HG02970 (cell line): Measurements from ENCODE around the gene LNX2.
A peak's percentile ranks its signal among the peaks of the same experiment; 100 is the strongest.
"Not testable (repeated sequence)": the region's sequence is repeated elsewhere in the genome, so short reads cannot be mapped to it uniquely, and the experiment has no call there.

Source experiments
- ATAC-seq: cut with Tn5 transposase; IDR thresholded peaks from one replicate; pipeline ENCODE4 v1.9.1; 2021; ENCODE audit warnings: mild to moderate bottlenecking, moderate library complexity, moderate number of reproducible peaks; ENCODE audit not compliant: unreplicated experiment, low FRiP score

Gene LNX2

DNA sequence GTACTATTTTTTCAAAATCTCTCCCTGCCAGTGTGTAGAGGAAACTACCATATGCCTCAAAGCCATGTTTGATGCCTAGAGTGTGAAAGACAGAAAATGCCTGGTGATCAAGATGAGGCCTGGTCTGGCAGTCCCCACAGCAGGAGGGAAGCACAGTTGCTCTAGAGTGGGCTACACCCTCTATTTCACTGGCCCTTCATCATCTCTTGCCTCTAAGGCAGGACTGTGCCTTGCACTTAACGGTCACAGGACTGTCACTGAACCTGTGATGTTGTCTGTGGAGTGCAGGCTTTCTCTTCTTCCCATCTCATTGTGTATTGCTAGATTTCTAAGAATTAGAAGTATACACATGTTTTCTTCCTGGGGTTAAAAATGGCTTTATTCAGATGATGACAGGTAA lies 17.7 kb upstream of the LNX2 start:
- no peak for ATAC-seq

DNA sequence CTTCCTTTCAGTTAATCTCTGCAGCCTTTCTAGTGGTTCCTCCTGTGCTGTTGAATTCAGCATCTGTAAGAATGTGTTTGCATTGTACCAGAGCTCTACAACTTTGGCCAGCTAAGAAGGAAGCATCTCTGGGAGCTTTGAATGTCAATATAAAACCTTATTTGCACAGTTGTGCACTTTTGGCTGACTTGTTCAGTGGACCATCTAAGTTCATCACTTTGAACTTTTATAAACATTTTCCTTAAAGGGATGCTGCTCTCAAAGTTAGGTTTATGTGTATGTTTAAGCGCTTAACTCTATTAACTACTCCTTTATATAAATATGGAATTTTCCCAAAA lies 16.9 kb upstream of the LNX2 start:
- no peak for ATAC-seq

DNA sequence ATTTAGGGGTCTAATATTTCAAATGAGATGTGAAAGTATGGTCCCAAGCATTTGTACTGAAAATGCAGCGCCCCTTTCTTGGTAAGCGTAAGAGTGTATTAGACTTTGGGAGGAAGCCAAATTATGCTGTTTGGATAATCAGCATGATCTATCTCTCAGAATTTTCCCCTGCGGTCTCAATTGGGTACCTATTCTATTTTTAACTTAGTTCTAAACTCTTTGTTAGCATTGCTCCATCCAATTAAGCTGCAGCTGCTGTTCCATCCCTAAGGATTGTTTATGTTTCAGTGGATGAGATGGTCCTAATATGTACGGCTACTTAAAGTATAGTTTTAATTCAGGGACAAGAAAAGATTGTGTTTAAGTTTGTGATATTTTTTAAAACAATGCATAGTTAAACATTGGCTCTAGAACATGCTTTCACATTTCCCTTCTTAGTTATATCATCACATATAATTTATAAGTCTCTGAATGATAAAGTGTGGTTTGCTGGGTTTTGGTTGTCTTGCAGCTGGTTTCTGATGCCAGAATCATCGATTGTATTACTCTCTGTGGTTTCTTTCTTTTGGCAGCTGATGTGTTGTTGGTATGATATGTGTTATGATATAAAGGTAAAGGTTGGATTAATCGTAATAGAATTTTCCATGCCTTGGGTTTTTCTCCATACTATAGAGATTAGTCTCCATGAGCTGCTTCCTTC lies 16.4 kb upstream of the LNX2 start:
- ATAC-seq, result no peak

DNA sequence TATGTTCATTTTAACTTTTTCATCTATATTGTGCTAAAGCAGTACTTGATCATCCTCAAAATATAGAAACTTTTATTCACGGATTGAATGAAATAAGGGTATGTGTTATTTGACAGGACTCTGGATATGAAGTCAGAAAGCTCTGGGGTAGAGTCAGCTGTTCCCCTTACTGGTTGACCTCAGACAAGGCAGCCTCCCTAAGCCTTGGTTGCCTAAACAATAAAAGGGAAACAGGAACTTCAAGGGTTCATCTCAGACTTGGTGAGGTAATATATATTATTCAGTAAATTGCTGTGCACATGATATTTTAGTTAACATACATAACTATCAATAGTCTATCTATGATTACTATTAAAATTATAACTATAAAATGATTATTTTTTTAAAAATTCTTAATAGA lies 14.9 kb upstream of the LNX2 start:
- no peak for ATAC-seq

DNA sequence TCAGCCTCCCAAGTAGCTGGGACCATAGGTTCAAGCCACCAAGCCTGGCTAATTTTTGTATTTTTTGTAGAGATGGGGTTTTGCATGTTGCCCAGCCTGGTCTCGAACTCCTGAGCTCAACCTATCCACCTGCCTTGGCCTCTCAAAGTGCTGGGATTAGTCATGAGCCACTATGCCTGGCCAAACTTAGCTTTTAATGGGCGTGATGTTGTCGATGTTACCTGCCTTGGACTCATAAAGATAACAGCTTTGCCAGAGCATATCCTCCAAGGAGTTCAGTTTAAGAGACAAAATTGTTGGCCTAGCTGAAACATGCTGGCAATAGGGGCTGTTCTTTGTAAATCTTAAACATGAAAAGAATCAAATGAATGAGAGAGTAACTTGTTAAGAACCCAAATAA lies 14.5 kb upstream of the LNX2 start:
- ATAC-seq, result no peak

DNA sequence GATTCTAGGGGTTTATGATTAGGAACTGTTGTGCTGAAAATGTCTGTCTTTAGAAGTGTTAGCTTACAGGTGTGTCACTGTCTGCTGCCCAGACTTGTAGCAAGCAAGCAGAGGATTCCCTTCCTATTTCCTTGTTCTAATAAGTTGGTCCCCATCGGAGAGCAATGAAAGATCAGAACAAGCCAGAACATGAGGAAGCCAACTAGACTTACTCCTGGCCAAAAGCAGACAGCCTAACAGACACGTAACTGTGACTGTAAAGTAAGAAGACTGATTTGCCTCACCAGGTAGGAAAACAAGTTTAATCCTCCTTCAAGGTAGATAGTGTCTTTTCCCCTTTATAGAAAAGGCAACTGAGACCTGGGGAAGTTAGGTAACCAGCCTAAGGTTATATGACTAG lies 13.9 kb upstream of the LNX2 start:
- ATAC-seq, result no peak

DNA sequence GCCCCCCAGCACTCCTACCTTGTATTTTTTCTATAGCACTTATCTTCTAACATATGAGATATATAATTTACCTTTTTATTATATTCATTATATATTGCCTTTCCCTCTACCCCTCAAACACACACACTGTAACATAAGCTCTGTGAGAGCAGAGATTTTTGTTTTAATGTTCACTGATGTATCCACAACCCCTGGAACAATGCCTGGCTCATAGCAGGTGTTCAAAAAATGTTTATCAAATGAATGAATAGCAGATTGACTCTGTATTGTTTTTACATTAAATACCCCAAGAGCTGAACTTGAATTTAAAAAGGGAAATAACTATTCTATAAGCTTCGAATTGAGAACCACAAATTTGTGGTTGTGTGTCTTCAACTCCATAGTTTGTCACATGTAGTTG lies 12.3 kb upstream of the LNX2 start:
- no peak for ATAC-seq

DNA sequence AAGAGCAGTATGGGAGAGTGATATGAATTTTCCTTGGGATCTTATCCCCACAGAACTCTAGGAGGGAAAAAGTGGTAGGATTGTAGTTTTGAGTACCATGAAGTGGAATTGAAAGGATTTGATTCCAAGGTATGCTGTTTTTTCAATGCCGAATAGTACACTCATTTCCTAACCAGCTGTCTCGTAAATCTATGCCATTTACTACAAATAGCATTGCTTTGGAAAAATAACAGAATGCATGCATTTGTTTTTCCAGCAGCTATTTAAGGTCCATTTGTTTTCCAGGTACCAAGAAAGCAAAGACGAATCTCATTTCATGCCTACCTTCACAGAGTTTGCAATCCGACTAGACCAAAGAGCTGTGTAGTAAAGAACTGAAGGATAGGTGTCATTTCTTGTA lies 11.9 kb upstream of the LNX2 start:
- ATAC-seq, result no peak

DNA sequence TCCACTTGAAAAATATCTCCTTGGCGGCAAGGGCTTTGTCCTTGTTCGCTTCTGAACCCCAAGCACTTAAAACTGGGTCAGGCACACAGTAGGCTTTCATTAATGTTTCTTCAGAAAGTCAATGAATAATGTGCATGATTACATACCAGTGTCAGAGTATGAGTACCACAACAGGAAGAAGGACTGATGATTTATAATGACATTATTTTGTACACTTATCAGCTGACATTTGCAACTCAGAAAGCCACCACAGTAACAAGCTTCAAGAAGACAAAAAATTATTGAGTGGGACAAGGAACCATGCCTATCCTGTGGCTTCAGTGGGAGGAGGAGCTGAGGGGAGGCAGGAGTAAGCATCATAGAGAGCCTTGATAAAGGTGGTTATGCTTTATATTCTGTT lies 11.3 kb upstream of the LNX2 start:
- no peak for ATAC-seq

DNA sequence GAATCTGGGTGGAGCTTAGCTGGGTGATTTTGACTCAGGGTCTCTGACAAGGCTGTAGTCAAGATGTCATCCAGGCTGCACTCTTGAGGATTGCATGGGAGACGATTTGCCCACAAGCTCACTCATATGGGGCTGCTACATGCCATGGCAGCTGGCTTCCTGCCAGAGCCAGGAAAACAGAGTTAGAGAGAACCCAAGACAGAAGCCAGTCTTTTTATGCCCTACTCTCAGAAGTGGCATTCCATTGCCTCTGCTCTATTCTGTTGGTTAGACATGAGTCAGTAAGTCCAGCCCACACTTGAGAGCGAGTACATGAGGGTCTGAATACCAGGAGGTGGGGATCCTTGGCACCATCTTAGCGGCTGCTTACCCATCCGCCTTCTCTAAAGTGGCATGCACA lies 10.8 kb upstream of the LNX2 start:
- no peak for ATAC-seq

DNA sequence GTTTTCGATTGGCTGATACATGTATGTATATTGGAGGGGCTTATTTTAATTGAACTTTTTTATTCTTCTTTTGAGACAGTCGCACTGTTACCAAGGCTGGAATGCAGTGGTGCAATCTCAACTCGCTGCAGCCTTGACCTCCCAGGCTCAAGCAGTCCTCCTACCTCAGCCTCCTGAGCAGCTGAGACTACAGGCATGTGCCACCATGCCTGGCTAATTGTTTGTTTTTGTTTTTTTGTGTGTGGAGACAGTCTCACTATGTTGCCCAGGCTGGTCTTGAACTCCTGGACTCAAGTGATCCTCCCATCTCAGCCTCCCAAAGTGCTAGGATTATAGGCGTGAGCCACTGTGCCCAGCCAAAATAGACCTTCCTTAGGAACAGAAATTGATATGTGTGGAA lies 8.4 kb upstream of the LNX2 start:
- not testable (repeated sequence) for ATAC-seq

DNA sequence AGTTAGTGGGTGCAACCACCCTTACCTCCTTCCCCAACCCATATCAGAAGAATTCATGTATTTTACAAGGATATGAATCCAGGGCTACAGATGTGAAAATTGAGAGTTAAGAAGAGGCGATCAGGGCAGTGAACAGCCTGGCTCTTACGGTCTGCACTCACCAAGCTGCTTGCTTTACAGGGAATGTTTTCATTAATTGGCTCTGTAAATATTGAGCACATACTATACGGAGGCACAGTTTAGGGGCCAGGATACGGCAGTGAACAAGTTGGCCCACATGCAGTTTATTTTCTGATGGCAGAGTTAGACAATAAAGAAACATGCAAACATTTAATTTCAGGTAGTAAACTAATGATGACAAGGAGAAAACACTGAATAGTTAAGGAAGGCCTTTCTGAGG lies 7.8 kb upstream of the LNX2 start:
- ATAC-seq, result no peak

DNA sequence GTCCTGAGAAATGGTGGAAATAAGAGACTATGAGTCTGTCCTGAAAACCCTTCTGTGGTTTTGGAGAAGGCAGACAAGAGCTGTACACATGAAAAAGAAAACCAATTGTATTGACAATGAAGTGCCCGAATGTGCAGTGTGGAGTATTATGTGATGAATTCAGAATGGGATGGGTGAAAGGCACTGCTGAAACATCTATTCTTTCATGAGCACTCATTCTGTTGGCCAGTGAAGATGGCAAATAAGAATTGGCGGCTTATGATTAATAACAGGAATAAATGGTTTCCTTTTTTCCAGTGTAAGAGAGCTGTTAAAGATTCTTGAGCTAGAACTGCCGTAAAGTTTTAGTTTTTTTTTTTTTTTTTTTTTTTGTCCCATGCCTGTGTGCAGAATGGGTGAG lies 7.1 kb upstream of the LNX2 start:
- no peak for ATAC-seq

DNA sequence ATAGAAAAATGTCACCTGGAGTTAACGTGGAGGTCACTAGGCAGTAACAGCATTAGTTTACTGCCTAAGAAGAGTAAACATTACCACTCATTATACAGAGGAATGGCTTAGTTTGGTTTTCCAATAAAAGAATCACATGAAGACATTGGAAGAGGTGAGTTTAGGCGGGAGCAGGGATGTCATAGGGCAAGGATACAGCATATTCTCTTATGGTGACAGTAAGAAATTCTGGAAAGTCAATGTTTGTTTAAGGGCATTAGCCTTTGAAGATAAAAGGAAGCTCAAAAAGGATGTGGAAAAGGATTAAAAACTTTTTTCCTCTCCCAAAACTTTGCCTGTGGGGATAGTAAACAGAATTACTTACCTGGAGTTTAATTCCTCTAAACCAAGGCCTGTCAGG lies 5.5 kb upstream of the LNX2 start:
- no peak for ATAC-seq

DNA sequence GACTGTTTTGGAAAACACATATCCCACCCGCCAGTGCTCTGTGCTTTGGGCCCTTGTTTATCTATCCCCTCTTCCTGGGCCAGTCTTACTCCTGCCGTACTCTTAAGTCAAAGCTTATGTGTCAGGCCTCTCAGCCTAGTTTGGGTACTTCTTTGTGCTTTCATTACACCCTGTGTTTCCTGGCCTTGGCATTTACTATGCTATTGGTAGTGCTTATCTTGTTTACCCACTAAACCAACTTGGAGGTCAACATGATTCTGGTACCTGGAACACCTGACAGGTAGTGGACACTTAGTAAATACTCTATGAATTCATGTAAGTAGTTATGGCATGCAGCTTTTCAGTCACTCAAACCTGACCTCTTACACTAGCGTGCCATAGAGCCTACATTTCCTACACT lies 3.7 kb upstream of the LNX2 start:
- no peak for ATAC-seq

DNA sequence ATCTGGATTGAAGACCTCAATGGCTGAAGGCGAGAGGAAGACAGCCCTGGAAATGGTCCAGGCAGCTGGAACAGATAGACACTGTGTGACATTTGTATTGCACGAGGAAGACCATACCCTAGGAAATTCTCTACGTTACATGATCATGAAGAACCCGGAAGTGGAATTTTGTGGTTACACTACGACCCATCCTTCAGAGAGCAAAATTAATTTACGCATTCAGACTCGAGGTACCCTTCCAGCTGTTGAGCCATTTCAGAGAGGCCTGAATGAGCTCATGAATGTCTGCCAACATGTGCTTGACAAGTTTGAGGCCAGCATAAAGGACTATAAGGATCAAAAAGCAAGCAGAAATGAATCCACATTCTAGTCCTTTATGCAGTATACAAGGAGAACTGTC lies 2.6 kb upstream of the LNX2 start:
- ATAC-seq, result no peak

DNA sequence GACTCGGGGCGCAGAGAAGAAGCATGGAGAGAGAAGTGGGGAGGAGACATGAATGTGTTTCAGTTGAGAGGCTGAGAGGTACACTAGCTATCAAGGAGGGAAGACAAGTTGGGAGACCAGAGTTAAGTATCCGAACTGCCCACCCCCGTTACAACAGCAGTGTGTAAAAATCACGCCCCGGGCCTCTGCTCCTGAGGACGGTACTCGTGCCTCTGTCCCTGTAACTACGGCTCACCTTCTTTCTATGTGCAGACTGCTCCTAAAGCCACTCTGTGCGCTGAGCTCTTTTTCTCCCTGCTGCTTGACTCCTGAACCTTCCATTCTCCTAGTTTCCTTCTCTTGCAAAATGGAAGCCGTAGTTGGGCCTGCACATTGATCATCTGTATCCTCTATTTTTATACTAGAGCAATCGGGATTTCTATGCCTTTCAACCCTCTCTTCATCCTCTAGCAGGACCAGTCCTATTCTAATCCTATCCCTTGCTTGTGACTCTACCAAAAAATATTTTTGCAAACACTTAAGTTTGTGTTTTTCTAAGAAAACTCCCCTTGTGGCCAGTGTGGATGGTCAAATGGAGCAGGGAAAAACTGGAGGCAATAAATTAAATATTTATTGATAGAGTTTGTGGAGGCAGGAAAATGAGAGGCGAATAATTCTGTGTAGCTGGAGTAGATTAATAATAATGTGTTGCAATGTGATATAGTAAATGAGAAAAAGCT lies 1.9 kb upstream of the LNX2 start:
- no peak for ATAC-seq

DNA sequence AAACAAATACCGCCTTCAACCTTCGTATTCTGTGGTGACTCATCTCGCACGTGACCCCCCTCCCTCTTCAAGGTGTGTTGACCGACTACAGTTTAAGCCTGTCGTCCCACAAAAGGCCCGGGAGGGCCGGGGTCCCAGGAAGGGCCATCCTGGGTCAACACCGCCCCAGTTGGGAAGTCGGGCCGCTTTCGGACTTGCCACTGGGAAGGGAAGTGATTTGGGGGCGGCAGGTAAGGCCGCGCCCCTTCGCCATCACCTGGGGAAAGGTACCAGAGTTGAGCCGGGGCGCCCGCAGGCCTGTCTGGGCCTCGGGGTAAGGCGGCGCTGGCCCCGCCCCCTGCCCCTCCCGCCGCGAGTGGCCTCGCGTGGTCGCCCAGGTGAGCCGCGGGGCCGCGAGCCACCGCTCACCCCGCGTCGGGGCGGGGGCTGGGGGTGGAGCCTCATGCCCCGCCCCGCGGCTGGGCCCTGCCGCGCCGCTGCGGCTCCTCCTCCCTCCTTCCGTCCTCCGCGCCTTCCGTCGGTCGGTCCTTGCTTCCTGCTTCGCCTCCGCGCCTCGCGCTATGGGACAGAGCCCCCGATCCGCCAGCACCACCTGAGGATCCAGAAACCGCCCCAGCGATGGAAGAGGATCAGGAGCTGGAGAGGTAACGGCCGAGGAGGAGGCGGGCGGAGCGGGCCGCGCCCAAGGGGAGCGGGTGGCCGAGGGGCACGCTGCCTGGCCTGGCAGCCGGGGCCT lies 1.2 kb upstream of the LNX2 start, which contains the start of gene POLR1D:
Gene POLR1D, plus strand, starts transcription at position 527 of the 736 bp plus-strand sequence. Its CDS starts 92 bp downstream, at position 619.
- peak; percentile 60 for ATAC-seq

DNA sequence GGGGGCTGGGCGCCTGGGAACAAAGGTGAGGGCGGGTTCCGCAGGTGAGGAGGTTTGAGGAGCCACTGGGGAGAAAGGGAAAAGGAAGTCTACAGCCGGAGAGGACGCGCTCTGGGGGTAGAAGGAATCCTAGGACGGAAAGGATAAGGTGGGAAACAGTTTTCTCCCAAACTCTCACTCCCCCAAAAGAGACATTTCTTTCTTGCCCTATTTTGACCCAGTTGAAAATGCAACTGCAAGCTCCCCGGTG lies 712 bp upstream of the LNX2 start:
- peak; percentile 1 for ATAC-seq

DNA sequence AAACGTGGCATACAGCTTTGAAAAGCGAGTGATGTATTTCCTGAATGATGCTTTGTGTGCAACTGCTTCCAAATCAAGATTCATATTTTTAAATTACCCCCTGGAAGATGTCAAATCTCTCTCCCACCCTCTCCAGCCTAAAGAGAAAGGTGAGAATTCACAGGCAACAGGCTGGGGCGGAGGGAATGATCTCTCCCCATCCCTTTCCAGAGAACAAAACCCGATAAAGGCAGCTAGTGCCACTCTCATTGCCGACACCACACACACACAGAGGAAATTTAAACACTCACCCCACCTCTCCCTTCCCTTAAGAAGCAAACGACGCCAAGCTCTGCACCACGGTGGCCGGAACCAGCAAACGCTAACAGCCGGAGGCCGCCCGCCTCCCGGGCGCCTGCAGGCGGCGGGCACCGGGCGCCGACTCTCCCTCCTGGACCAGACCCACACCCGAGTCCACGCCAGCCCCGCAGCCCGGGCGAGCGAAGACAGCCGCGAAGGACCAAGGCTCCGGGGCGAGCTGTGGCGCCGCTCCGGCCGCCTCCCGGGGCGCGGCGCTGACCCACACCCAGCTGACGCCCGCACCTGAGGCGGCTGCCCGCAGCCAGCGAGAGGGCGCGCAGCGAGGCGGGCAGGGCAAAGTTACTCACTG lies 477 bp downstream of the LNX2 start:
- peak; percentile 32 for ATAC-seq

DNA sequence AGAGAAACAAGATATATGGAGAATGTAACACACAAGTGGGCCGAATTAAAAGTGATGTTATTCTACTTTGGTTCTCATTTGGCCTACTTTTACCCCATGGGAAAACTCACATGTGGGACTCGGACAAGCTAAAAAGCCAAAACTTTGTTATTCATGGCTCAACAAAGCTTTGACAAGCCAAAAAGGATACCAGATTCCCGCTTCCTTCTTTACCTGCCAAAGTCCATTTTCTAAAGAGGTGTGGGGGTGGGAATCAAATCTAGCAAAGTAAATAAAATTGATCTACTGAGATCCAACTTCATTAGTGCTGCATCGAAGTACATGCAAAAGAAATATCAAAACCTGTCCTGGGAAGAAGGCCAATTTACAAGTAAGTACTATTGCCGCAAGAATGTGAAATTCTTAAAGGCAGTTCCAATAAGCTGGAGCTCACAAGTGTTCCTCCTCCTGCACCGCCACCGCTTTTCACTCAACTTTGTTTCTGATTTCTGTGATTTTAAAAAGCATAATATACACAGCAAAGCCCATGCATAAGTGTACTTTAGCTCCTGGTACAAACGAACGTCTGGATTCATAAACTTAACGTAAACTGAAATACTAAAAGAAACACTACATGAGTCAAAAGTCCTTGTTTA lies 1.1 kb downstream of the LNX2 start:
- ATAC-seq, result no peak
